WTC11 (cell line): ENCODE data around the gene MTUS2. TPM values are rescaled to one million over a fixed set of nuclear protein-coding genes. Genes with fewer than 3 reads are reported as not detected.

ENCODE experiments used
- ATAC-seq: fragments of 200-7000 bp; cut with Tn5 transposase; 2 replicates; pipeline ENCODE4 v1.10.0; 2021; ENCODE audit warnings: mild to moderate bottlenecking, moderate library complexity
- CTCF ChIA-PET: fragments of 300-600 bp; sonication (Branson Sonifier 250); formaldehyde crosslinking; loops from one replicate; lab custom pipeline; 2021; ENCODE audit warnings: antibody characterized with exemption; lab: Charles Lee
- POLR2A ChIA-PET: fragments of 350-600 bp; sonication (Branson Sonifier 250); formaldehyde crosslinking; loops from one replicate; lab custom pipeline; 2021; ENCODE audit warnings: antibody characterized with exemption; lab: Charles Lee
- DNase-seq: peaks from one replicate; pipeline ENCODE4 v3.0.0; 2021; ENCODE audit warnings: low spot score
- H3K27ac Mint-ChIP-seq: 2 replicates; pipeline ENCODE4 v1.8.0; 2021; ENCODE audit warnings: mixed read lengths
- H3K27me3 Mint-ChIP-seq: 2 replicates; pipeline ENCODE4 v1.8.0; 2021; ENCODE audit warnings: low read depth, mild to moderate bottlenecking, moderate library complexity, mixed read lengths
- H3K36me3 Mint-ChIP-seq: 2 replicates; pipeline ENCODE4 v1.8.0; 2021; ENCODE audit warnings: mixed read lengths
- H3K4me1 Mint-ChIP-seq: 2 replicates; pipeline ENCODE4 v1.8.0; 2022; ENCODE audit warnings: mixed read lengths
- H3K4me3 Mint-ChIP-seq: 2 replicates; pipeline ENCODE4 v1.8.0; 2021; ENCODE audit warnings: mild to moderate bottlenecking, moderate library complexity, mixed read lengths
- H3K9me3 Mint-ChIP-seq: 2 replicates; pipeline ENCODE4 v1.8.0; 2021; ENCODE audit warnings: mixed read lengths
- AFF4 ChIP-seq: sonication (generic); formaldehyde crosslinking; IDR thresholded peaks from 2 replicates; pipeline ENCODE4 v1.8.1; 2023; ENCODE audit warnings: mild to moderate bottlenecking, missing genetic modification reagents, borderline replicate concordance
- ATF1 ChIP-seq: sonication (generic); formaldehyde crosslinking; IDR thresholded peaks from 2 replicates; pipeline ENCODE4 v1.8.1; 2023; ENCODE audit warnings: mild to moderate bottlenecking, moderate library complexity, missing genetic modification reagents
- CREB1 ChIP-seq: sonication (generic); formaldehyde crosslinking; IDR thresholded peaks from 2 replicates; pipeline ENCODE4 v1.8.0; 2023; ENCODE audit warnings: mild to moderate bottlenecking, missing genetic modification reagents
- CREM ChIP-seq: sonication (generic); formaldehyde crosslinking; IDR thresholded peaks from 2 replicates; pipeline ENCODE4 v1.8.1; 2022; ENCODE audit warnings: mild to moderate bottlenecking, missing genetic modification reagents, moderate library complexity
- EMX1 ChIP-seq: fragments of 250-450 bp; sonication (Bioruptor Pico); IDR thresholded peaks from 2 replicates; pipeline ENCODE4 v1.8.0; 2021; ENCODE audit warnings: mild to moderate bottlenecking
- ETV6 ChIP-seq: sonication (generic); formaldehyde crosslinking; IDR thresholded peaks from 2 replicates; pipeline ENCODE4 v1.8.1; 2022; ENCODE audit warnings: mild to moderate bottlenecking, missing genetic modification reagents
- GRHL2 ChIP-seq: fragments of 250-450 bp; sonication (Bioruptor Pico); IDR thresholded peaks from 2 replicates; pipeline ENCODE4 v1.8.0; 2022; ENCODE audit warnings: mild to moderate bottlenecking, moderate library complexity; ENCODE audit not compliant: insufficient replicate concordance, severe bottlenecking
- JUN ChIP-seq: sonication (generic); formaldehyde crosslinking; IDR thresholded peaks from 2 replicates; pipeline ENCODE4 v1.8.0; 2023; ENCODE audit warnings: mild to moderate bottlenecking, missing genetic modification reagents
- KAT7 ChIP-seq: sonication (generic); formaldehyde crosslinking; IDR thresholded peaks from 2 replicates; pipeline ENCODE4 v1.8.1; 2023; ENCODE audit warnings: missing genetic modification reagents, mild to moderate bottlenecking, borderline replicate concordance
- MAX ChIP-seq: sonication (generic); formaldehyde crosslinking; IDR thresholded peaks from 2 replicates; pipeline ENCODE4 v1.8.0; 2022; ENCODE audit warnings: mild to moderate bottlenecking, missing genetic modification reagents
- NFYB ChIP-seq: sonication (generic); formaldehyde crosslinking; conservative IDR thresholded peaks from 2 replicates; pipeline ENCODE4 v1.8.0; 2022; ENCODE audit warnings: low read depth, missing genetic modification reagents
- NR1H2 ChIP-seq: sonication (generic); formaldehyde crosslinking; IDR thresholded peaks from 2 replicates; pipeline ENCODE4 v1.9.0; 2021; ENCODE audit warnings: mild to moderate bottlenecking, moderate library complexity, missing genetic modification reagents
- OVOL2 ChIP-seq: fragments of 250-450 bp; sonication (Bioruptor Pico); IDR thresholded peaks from 2 replicates; pipeline ENCODE4 v1.9.0; 2021; ENCODE audit warnings: mild to moderate bottlenecking, borderline replicate concordance
- STAT6 ChIP-seq: sonication (generic); formaldehyde crosslinking; conservative IDR thresholded peaks from 2 replicates; pipeline ENCODE4 v1.8.1; 2023; ENCODE audit warnings: mild to moderate bottlenecking, low read depth, missing genetic modification reagents, moderate library complexity
- TCF7 ChIP-seq: sonication (generic); formaldehyde crosslinking; IDR thresholded peaks from 2 replicates; pipeline ENCODE4 v1.8.0; 2022; ENCODE audit warnings: mild to moderate bottlenecking, low read depth, missing genetic modification reagents, moderate library complexity
- TP53 ChIP-seq: sonication (generic); formaldehyde crosslinking; IDR thresholded peaks from 2 replicates; pipeline ENCODE4 v1.8.1; 2023; ENCODE audit warnings: mild to moderate bottlenecking, missing genetic modification reagents
- USF1 ChIP-seq: sonication (generic); formaldehyde crosslinking; IDR thresholded peaks from 2 replicates; pipeline ENCODE4 v1.8.0; 2022; ENCODE audit warnings: mild to moderate bottlenecking, missing genetic modification reagents
- ZNF263 ChIP-seq: sonication (generic); formaldehyde crosslinking; IDR thresholded peaks from 2 replicates; pipeline ENCODE4 v1.8.1; 2022; ENCODE audit warnings: low read depth, mild to moderate bottlenecking, moderate library complexity, missing genetic modification reagents
- ZNF416 ChIP-seq: fragments of 250-450 bp; sonication (Bioruptor Pico); IDR thresholded peaks from 2 replicates; pipeline ENCODE4 v1.9.0; 2021; ENCODE audit warnings: mild to moderate bottlenecking, inconsistent platforms
- ZNF532 ChIP-seq: fragments of 250-450 bp; sonication (Bioruptor Pico); IDR thresholded peaks from 2 replicates; pipeline ENCODE4 v1.9.0; 2021; ENCODE audit warnings: mild to moderate bottlenecking, borderline replicate concordance
- total RNA-seq: library from RNA; stranded (reverse); gene quantifications from 3 replicates; pipeline ENCODE4 v1.2.3, GENCODE V29; 2021
- TF ChIP-seq, protein P1 (sequence below): fragments of 250-450 bp; sonication (Bioruptor Pico); IDR thresholded peaks from 2 replicates; pipeline ENCODE4 v1.9.0; 2021; ENCODE audit warnings: mild to moderate bottlenecking

Gene MTUS2
- total RNA-seq, 1 experiment from 2014 or later, result 0.22 TPM

GRCh38 chr13:28958441-28958840 lies 138.3 kb downstream of the MTUS2 start:
- Mint-ChIP-seq H3K27me3 (peaks cover 3% of the 10 kb centered on the region; the same call in 1 of the 2 replicates), H3K9me3 (no peaks in the 10 kb centered on the region), H3K4me1 (no peaks in the 10 kb centered on the region), H3K27ac (no peak overlapping the region), H3K36me3 (no peaks in the 10 kb centered on the region), H3K4me3 (no peak overlapping the region)
- POLR2A ChIA-PET, result interaction anchor here (0.6 kb wide), 1 partner anchor 21 kb away, joined by 3 read pairs; no protein-coding TSS in a partner anchor
- DNase-seq (no peak), ATAC-seq (no peak)
- CTCF ChIA-PET, result no interaction called here
- no peak for TF ChIP-seq USF1
- no peak for TF ChIP-seq ZNF416 (CRISPR knock-in tag)
- TF ChIP-seq JUN (CRISPR knock-in tag), result no peak
- no peak for TF ChIP-seq ZNF263 (CRISPR knock-in tag)
- TF ChIP-seq EMX1, result no peak
- no peak for TF ChIP-seq ZNF532 (CRISPR knock-in tag)
- TF ChIP-seq TP53, result no peak
- no peak for TF ChIP-seq ETV6 (CRISPR knock-in tag)
- no peak for TF ChIP-seq OVOL2 (CRISPR knock-in tag)
- no peak for TF ChIP-seq ATF1 (CRISPR knock-in tag)
- no peak for TF ChIP-seq STAT6
- no peak for TF ChIP-seq GRHL2 (CRISPR knock-in tag)
- no peak for TF ChIP-seq MAX (CRISPR knock-in tag)
- no peak for TF ChIP-seq TCF7 (CRISPR knock-in tag)

DNA sequence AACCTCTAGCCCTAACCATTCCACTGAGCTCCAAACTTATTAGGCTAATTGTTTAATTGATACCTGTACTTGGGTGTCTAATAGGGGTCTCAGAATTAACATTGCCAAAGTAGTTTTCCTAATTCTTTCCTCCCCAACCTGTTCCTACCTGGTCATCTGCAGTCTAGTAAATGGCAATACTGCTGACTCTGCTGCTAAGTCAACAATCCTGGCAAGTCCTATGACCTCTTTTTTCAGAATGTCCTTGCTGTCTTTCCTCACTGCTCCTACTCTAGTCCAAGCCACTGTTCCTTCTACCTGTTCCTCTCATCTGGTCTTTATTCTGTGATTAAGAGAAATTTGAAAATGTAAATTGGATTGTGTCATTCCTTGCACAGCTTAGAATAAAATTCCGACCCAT lies 143.9 kb downstream of the MTUS2 start:
- no peak for TF ChIP-seq USF1
- TF ChIP-seq CREB1 (CRISPR knock-in tag), result no peak
- no peak for TF ChIP-seq AFF4 (CRISPR knock-in tag)
- TF ChIP-seq CREM (CRISPR knock-in tag), result no peak
- no peak for TF ChIP-seq NR1H2 (CRISPR knock-in tag)
- no peak for TF ChIP-seq OVOL2 (CRISPR knock-in tag)
- TF ChIP-seq ZNF416 (CRISPR knock-in tag), result no peak
- TF ChIP-seq KAT7 (CRISPR knock-in tag), result no peak
- TF ChIP-seq NFYB (CRISPR knock-in tag), result no peak
- TF ChIP-seq, protein P1, sequence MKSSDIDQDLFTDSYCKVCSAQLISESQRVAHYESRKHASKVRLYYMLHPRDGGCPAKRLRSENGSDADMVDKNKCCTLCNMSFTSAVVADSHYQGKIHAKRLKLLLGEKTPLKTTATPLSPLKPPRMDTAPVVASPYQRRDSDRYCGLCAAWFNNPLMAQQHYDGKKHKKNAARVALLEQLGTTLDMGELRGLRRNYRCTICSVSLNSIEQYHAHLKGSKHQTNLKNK (CRISPR knock-in tag), result no peak
- Mint-ChIP-seq H3K27ac (no peak overlapping the region), H3K4me1 (no peaks in the 10 kb centered on the region), H3K4me3 (no peak overlapping the region), H3K27me3 (no peaks in the 10 kb centered on the region), H3K9me3 (no peaks in the 10 kb centered on the region), H3K36me3 (no peaks in the 10 kb centered on the region)
- ATAC-seq (no peak), DNase-seq (no peak)
- POLR2A ChIA-PET, result no interaction called here
- CTCF ChIA-PET, result no interaction called here
